Panc1 (cell line): ENCODE results near the gene PSMA2. TPM values are rescaled to one million over a fixed set of nuclear protein-coding genes. Genes with fewer than 3 reads are reported as not detected.

Experiments
- ATAC-seq: fragments of 200-7000 bp; cut with Tn5 transposase; 2 replicates; pipeline ENCODE4 v1.9.1; 2020; ENCODE audit warnings: mild to moderate bottlenecking, moderate library complexity
- BruUV-seq: library from RNA; stranded (reverse); fragments of 400-500 nt; replicated peaks from 2 replicates; lab custom pipeline; 2021; lab: Mats Ljungman, UMichigan
- CTCF ChIA-PET: fragments of 300-600 bp; sonication (Branson Sonifier 250); formaldehyde crosslinking; loops from one replicate; lab custom pipeline; 2022; ENCODE audit warnings: antibody characterized with exemption; lab: Charles Lee
- POLR2A ChIA-PET: fragments of 300-600 bp; sonication (Branson Sonifier 250); formaldehyde crosslinking; loops from one replicate; lab custom pipeline; 2022; ENCODE audit warnings: antibody characterized with exemption; lab: Charles Lee
- DNase-seq: peaks from one replicate; pipeline ENCODE4 v3.0.0-alpha.2; 2010; ENCODE audit warnings: low read depth, low spot score
- H3K27ac ChIP-seq: 2 replicates; pipeline ENCODE4 v1.5.1; 2011; ENCODE audit warnings: mild to moderate bottlenecking, low read length, inconsistent platforms
- H3K27me3 ChIP-seq: fragments of 200-500 bp; sonication (Bioruptor generic); 2 replicates; pipeline ENCODE4 v1.6.0; 2014; ENCODE audit warnings: low read length, inconsistent platforms; ENCODE audit not compliant: control insufficient read depth, insufficient read depth
- H3K36me3 ChIP-seq: fragments of 200-500 bp; sonication (Bioruptor generic); 2 replicates; pipeline ENCODE4 v1.5.1; 2014; ENCODE audit warnings: inconsistent platforms, mild to moderate bottlenecking, low read length, moderate library complexity; ENCODE audit not compliant: control insufficient read depth, insufficient read depth
- H3K4me1 ChIP-seq: 2 replicates; pipeline ENCODE4 v1.5.1; 2011; ENCODE audit warnings: inconsistent platforms, mild to moderate bottlenecking, low read length, moderate library complexity; ENCODE audit not compliant: control insufficient read depth, insufficient read depth
- H3K4me3 ChIP-seq, 2 experiments: 2 replicates each; pipeline ENCODE4 v1.5.1; 2011 to 2012; ENCODE audit warnings: low read depth in 2 of 2, low read length in 2 of 2, mild to moderate bottlenecking in 2 of 2, inconsistent platforms in 1 of 2, moderate library complexity in 1 of 2
- H3K9me3 ChIP-seq: fragments of 200-500 bp; sonication (Bioruptor generic); 2 replicates; pipeline ENCODE4 v1.5.1; 2014; ENCODE audit warnings: low read depth, mild to moderate bottlenecking, inconsistent platforms, low read length, moderate library complexity; ENCODE audit not compliant: control insufficient read depth, insufficient read depth
- CTCF ChIP-seq: fragments of 450-650 bp; IDR thresholded peaks from 2 replicates; pipeline ENCODE4 v1.5.1; 2017; ENCODE audit warnings: mild to moderate bottlenecking
- POLR2AphosphoS5 ChIP-seq: IDR thresholded peaks from 2 replicates; pipeline ENCODE4 v1.6.1; 2012; ENCODE audit warnings: mild to moderate bottlenecking, low read depth, low read length, moderate library complexity
- SIN3A ChIP-seq: IDR thresholded peaks from 2 replicates; pipeline ENCODE4 v1.6.1; 2012; ENCODE audit warnings: low read depth, mild to moderate bottlenecking, low read length, moderate library complexity, borderline replicate concordance; ENCODE audit not compliant: insufficient read depth
- TCF7L2 ChIP-seq: IDR thresholded peaks from 2 replicates; pipeline ENCODE4 v1.6.1; 2011; ENCODE audit warnings: mild to moderate bottlenecking, low read depth, low read length, inconsistent platforms
- in situ Hi-C: cut with HindIII; loops from 2 replicates; pipeline ENCODE4 v1.10.0; 2016; ENCODE audit warnings: low sequenced_read_pairs, low pct_unique_long_range_greater_than_20kb
- intact Hi-C: fragments of 100-400 bp; cut with micrococcal nuclease; formaldehyde crosslinking; loops from one replicate; pipeline ENCODE4 v1.10.0; 2022; ENCODE audit not compliant: unreplicated experiment
- total RNA-seq: library from RNA; stranded (reverse); gene quantifications from one replicate; pipeline ENCODE4 v1.2.1, GENCODE V29; 2021; ENCODE audit not compliant: unreplicated experiment
- TF ChIP-seq, protein P1 (sequence below), 2 experiments: IDR thresholded peaks; 2 replicates each; pipeline ENCODE4 v1.6.1; 2011 to 2012; ENCODE audit warnings: low read depth in 2 of 2, control low read depth in 1 of 2, low read length in 1 of 2, mild to moderate bottlenecking in 1 of 2, moderate library complexity in 1 of 2; ENCODE audit not compliant: insufficient read depth in 1 of 2

The PSMA2 gene
- total RNA-seq, 1 experiment from 2014 or later, result 180 TPM

GRCh38 chr7:42950417-42950816 lies 18.4 kb upstream of the PSMA2 start:
- H3K27me3 ChIP-seq, result no peaks in the 10 kb centered on the region; the same call in 1 of the 2 replicates
- no peak overlapping the region for H3K27ac ChIP-seq
- intact Hi-C loops (no loop called here), in situ Hi-C loops (no loop called here)
- no peaks in the 10 kb centered on the region for H3K9me3 ChIP-seq
- ChIA-PET CTCF (no interaction called here), POLR2A (no interaction called here)
- no peak overlapping the region for H3K4me3 ChIP-seq
- no peaks in the 10 kb centered on the region for H3K4me1 ChIP-seq
- no TSS peak for BruUV-seq
- no peaks in the 10 kb centered on the region for H3K36me3 ChIP-seq
- no peak for TF ChIP-seq CTCF
- TF ChIP-seq POLR2AphosphoS5, result no peak
- TF ChIP-seq, protein P1, sequence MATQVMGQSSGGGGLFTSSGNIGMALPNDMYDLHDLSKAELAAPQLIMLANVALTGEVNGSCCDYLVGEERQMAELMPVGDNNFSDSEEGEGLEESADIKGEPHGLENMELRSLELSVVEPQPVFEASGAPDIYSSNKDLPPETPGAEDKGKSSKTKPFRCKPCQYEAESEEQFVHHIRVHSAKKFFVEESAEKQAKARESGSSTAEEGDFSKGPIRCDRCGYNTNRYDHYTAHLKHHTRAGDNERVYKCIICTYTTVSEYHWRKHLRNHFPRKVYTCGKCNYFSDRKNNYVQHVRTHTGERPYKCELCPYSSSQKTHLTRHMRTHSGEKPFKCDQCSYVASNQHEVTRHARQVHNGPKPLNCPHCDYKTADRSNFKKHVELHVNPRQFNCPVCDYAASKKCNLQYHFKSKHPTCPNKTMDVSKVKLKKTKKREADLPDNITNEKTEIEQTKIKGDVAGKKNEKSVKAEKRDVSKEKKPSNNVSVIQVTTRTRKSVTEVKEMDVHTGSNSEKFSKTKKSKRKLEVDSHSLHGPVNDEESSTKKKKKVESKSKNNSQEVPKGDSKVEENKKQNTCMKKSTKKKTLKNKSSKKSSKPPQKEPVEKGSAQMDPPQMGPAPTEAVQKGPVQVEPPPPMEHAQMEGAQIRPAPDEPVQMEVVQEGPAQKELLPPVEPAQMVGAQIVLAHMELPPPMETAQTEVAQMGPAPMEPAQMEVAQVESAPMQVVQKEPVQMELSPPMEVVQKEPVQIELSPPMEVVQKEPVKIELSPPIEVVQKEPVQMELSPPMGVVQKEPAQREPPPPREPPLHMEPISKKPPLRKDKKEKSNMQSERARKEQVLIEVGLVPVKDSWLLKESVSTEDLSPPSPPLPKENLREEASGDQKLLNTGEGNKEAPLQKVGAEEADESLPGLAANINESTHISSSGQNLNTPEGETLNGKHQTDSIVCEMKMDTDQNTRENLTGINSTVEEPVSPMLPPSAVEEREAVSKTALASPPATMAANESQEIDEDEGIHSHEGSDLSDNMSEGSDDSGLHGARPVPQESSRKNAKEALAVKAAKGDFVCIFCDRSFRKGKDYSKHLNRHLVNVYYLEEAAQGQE (IDR thresholded peaks at IDR 0.05; ENCODE audit: insufficient read depth in 1 of 2, low read depth in 2 of 2, low read length in 1 of 2), result no peak
- no peak for TF ChIP-seq TCF7L2
- TF ChIP-seq SIN3A, result no peak
- DNase-seq (no peak), ATAC-seq (no peak)

DNA sequence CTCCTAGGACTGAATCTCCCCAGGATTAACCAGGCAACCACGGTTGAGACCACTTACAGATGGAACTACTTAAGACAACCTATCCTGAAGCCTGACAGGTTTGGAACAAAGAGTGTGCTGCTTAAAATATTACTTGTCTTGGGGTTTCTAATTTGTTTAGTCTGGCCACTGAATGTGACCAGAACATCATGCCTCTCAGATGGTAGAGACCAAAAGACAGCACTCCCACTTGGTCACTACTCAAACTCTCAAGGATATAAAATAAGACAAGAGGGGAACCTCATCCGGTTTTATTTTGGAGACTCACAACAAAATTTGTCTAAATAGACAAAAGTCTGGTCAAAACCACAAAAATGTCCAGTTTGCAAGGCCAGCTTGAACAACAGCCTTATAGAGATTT lies 15.5 kb upstream of the PSMA2 start:
- Histone ChIP-seq H3K9me3 (no peaks in the 10 kb centered on the region), H3K36me3 (no peaks in the 10 kb centered on the region), H3K27ac (no peak overlapping the region), H3K27me3 (no peaks in the 10 kb centered on the region; the same call in 1 of the 2 replicates), H3K4me3 (no peak overlapping the region), H3K4me1 (no peaks in the 10 kb centered on the region)
- DNase-seq (no peak), ATAC-seq (no peak)
- in situ Hi-C loops, result no loop called here
- intact Hi-C loops, result loop anchor here (10.0 kb wide), 2 partner anchors 157 to 777 kb away; partner anchors contain the start of gene COA1
- ChIA-PET POLR2A (no interaction called here), CTCF (no interaction called here)
- TF ChIP-seq POLR2AphosphoS5, result no peak
- TF ChIP-seq, protein P1 (IDR thresholded peaks at IDR 0.05; ENCODE audit: insufficient read depth in 1 of 2, low read depth in 2 of 2, low read length in 1 of 2), result no peak
- TF ChIP-seq SIN3A, result no peak
- no peak for TF ChIP-seq CTCF
- no peak for TF ChIP-seq TCF7L2
- BruUV-seq, result no TSS peak
